Calu3 (cell line): ENCODE measurements around the gene PRLH. TPM values are rescaled to one million over a fixed set of nuclear protein-coding genes. Genes with fewer than 3 reads are reported as not detected.

ENCODE experiments used
- BruUV-seq: library from RNA; stranded (reverse); fragments of 400-500 nt; replicated peaks from 2 replicates; lab custom pipeline; 2021; lab: Mats Ljungman, UMichigan
- CTCF ChIA-PET: fragments of 300-600 bp; sonication (Branson Sonifier 250); formaldehyde crosslinking; loops from one replicate; lab custom pipeline; 2022; ENCODE audit warnings: antibody characterized with exemption; lab: Charles Lee
- DNase-seq: peaks from one replicate; pipeline ENCODE4 v3.0.0; 2022
- H3K27ac Mint-ChIP-seq: one replicate; pipeline ENCODE4 v1.8.0; 2022; ENCODE audit warnings: mixed read lengths; ENCODE audit not compliant: unreplicated experiment
- H3K27me3 Mint-ChIP-seq: one replicate; pipeline ENCODE4 v1.8.0; 2022; ENCODE audit warnings: mixed read lengths; ENCODE audit not compliant: unreplicated experiment
- H3K36me3 Mint-ChIP-seq: one replicate; pipeline ENCODE4 v1.8.0; 2022; ENCODE audit warnings: mild to moderate bottlenecking, moderate library complexity, mixed read lengths; ENCODE audit not compliant: insufficient read depth, unreplicated experiment
- H3K4me1 Mint-ChIP-seq: one replicate; pipeline ENCODE4 v1.8.0; 2022; ENCODE audit warnings: mild to moderate bottlenecking, low read depth, mixed read lengths; ENCODE audit not compliant: unreplicated experiment
- H3K4me3 Mint-ChIP-seq: one replicate; pipeline ENCODE4 v1.8.0; 2022; ENCODE audit warnings: mild to moderate bottlenecking, low read depth, moderate library complexity, mixed read lengths; ENCODE audit not compliant: unreplicated experiment
- H3K9me3 Mint-ChIP-seq: one replicate; pipeline ENCODE4 v1.8.0; 2022; ENCODE audit warnings: low read depth, mixed read lengths; ENCODE audit not compliant: unreplicated experiment
- intact Hi-C: fragments of 100-400 bp; cut with micrococcal nuclease; formaldehyde crosslinking; loops from one replicate; pipeline ENCODE4 v1.10.0; 2022; ENCODE audit not compliant: unreplicated experiment
- total RNA-seq: library from RNA; stranded (reverse); gene quantifications from 2 replicates; pipeline ENCODE4 v1.2.3, GENCODE V29; 2022
- TF ChIP-seq, protein P1 (sequence below): fragments of 200-600 bp; IDR thresholded peaks from one replicate; pipeline ENCODE4 v1.8.0; 2022; ENCODE audit warnings: antibody characterized with exemption; ENCODE audit not compliant: unreplicated experiment

Gene PRLH
- total RNA-seq, 1 experiment from 2014 or later, result not detected

DNA sequence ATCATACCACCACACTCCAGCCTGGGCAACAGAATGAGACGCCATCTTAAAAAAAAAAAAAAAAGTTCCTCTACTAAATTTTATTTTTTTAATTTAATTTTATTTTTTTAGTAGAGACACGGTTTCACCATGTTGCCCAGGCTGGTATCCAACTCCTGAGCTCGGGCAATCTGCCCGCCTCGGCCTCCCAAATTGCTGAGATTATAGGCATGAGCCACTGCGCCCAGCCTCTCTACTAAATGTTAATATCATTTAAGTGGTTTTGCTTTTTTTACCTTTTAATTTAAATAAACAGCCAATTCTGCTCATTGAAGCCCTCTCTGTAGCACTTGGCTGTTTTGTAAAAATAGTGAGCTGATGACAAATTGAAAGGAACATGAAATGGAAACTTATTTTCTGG lies 15.0 kb downstream of the PRLH start:
- TF ChIP-seq, protein P1, sequence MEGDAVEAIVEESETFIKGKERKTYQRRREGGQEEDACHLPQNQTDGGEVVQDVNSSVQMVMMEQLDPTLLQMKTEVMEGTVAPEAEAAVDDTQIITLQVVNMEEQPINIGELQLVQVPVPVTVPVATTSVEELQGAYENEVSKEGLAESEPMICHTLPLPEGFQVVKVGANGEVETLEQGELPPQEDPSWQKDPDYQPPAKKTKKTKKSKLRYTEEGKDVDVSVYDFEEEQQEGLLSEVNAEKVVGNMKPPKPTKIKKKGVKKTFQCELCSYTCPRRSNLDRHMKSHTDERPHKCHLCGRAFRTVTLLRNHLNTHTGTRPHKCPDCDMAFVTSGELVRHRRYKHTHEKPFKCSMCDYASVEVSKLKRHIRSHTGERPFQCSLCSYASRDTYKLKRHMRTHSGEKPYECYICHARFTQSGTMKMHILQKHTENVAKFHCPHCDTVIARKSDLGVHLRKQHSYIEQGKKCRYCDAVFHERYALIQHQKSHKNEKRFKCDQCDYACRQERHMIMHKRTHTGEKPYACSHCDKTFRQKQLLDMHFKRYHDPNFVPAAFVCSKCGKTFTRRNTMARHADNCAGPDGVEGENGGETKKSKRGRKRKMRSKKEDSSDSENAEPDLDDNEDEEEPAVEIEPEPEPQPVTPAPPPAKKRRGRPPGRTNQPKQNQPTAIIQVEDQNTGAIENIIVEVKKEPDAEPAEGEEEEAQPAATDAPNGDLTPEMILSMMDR, result no peak
- intact Hi-C loops, result no loop called here
- Mint-ChIP-seq H3K4me3 (no peak overlapping the region), H3K27me3 (no peaks in the 10 kb centered on the region), H3K9me3 (no peaks in the 10 kb centered on the region), H3K27ac (no peak overlapping the region), H3K36me3 (peaks cover 12% of the 10 kb centered on the region), H3K4me1 (peaks cover 4% of the 10 kb centered on the region)
- no peak for DNase-seq
- BruUV-seq, result no TSS peak
- CTCF ChIA-PET, result interaction anchor here (0.9 kb wide), 1 partner anchor 193 kb away, joined by 3 read pairs; no protein-coding TSS in a partner anchor

DNA sequence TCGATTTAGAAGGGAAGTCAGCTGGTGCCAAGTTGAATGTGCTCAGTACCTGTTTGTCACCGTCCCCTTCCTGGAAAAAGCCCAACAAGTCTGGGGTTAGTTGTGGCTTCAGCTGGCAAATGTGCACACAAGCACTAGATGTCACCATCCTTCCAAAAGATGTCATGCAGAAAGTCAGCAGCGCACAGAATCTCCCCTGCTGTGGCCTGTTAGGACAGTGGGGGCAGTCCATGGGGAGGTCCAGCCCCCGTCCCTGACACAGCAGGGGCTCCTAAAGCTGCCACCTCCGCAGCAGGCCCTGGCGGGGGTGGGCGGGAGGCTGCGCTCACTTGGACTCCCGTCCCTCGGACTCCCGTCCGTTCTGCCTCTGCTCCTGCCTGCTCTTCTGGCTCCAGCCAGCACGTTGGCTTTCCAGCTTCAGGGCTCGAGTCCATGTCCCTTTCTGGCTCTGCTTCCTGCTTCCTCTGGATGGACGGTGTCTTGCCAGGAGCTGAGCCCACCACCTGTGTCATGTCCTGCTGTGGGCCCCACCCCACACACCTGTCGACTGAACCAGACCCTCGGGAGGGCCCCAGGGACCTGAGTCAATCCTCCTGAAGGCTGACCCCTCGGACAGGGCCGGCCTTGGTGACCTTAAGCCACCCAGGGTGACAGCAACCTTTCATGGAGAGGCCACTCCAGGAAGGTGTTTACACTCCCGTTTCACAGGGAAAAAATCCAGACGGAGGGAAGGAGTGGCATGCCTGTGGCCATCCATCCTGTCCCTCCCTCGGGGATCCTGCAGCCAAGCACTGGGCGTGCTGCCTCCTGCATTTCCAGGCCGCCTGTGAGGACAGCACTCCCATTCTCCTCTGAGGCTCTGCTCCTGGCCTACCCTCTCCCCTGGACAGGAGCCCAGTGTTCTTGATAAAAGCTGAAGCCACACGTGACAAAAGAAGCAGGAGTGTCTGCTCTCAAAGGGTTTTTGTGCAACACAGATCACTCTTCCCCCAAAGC lies 15.7 kb downstream of the PRLH start:
- no TSS peak for BruUV-seq
- DNase-seq, result no peak
- H3K27me3 Mint-ChIP-seq, result no peaks in the 10 kb centered on the region
- H3K4me1 Mint-ChIP-seq, result peaks cover 4% of the 10 kb centered on the region
- no peaks in the 10 kb centered on the region for H3K9me3 Mint-ChIP-seq
- peaks cover 5% of the 10 kb centered on the region for H3K36me3 Mint-ChIP-seq
- intact Hi-C loops, result no loop called here
- CTCF ChIA-PET, result interaction anchor here (0.9 kb wide), 1 partner anchor 193 kb away, joined by 3 read pairs; no protein-coding TSS in a partner anchor
- TF ChIP-seq, protein P1, result no peak
- H3K4me3 Mint-ChIP-seq, result no peak overlapping the region
- H3K27ac Mint-ChIP-seq, result no peak overlapping the region

DNA sequence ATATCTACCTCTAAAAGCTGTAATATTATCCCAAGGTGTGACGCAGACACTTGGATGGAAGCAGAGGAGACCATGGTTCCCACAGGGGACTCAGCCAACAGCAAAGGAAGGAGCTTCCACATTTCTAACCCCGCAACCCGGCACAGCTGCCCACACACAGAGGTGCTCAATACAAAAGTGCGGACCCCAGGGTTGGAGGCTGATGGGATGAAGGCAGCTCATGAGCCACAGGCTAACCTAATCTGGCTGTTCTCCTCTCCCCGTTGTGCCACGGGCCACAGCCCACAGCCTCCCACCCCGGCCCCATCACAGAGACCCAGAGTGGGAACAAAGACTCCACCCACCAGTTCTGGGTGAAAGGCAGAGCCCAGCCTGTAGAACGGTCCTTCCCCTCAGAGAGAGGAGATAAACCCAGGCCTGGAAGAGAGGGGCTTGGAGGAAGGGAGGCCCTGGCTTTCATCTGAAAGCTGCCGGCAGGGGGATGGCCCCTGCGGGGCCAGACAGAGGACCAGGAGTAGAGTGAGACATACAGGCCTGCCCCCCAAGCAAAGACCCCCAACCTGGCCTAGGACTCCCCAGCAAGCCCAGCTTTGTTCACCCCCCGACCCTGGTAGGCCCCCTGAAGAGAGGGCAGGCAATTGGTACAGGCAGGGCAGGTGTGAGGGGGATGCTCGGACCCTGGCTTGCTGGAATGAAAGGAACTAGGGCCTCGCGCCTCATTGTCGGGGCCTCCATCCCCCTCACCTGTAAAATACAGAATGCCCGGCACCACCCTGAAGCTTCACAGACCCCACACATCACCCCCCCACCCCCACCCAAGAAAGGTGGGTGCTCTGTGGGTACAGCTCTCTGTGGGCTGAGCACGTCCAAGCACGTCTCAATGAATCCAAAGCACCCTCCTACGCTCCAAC lies 17.3 kb downstream of the PRLH start:
- BruUV-seq, result no TSS peak
- intact Hi-C loops, result no loop called here
- no peak overlapping the region for H3K27ac Mint-ChIP-seq
- CTCF ChIA-PET, result interaction anchor here (0.8 kb wide), 1 partner anchor 19 kb away, joined by 4 read pairs; no protein-coding TSS in a partner anchor
- H3K4me1 Mint-ChIP-seq, result peaks cover 11% of the 10 kb centered on the region
- TF ChIP-seq, protein P1, result no peak
- no peaks in the 10 kb centered on the region for H3K27me3 Mint-ChIP-seq
- H3K4me3 Mint-ChIP-seq, result no peak overlapping the region
- DNase-seq, result no peak
- H3K36me3 Mint-ChIP-seq, result no peaks in the 10 kb centered on the region
- H3K9me3 Mint-ChIP-seq, result no peaks in the 10 kb centered on the region

DNA sequence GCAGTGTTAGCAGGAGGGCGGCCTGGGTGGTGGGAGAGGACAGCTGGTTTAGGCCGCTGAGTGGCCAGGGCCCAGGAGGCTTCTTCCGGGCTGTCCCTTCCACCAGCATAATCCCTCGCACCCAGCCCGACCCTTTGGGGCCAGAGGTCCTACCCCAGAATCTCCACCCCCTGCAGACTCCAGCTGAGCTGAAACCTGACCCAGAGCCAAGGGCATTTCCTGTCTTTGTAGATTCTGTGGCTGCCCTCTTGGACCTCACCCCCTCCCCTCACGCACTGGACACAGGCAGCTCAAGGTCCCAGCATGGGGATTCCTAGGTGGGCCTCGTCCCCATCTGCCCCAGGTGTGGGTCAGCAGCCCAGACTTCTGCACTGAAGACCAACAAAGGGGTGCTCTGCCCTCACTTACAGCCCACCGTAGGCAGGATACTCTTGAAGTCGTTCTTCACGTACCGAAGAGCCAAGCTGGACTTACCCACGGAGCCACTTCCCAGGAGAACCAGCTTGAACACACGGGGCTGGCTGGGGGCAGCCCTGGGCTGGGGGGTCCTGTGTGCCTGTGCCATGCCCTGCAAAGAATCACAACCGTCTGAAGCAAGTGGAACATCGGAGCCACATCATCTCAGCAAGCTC lies 19.3 kb downstream of the PRLH start:
- intact Hi-C loops, result no loop called here
- Mint-ChIP-seq H3K27ac (no peak overlapping the region), H3K27me3 (no peaks in the 10 kb centered on the region), H3K36me3 (peaks cover 14% of the 10 kb centered on the region), H3K9me3 (no peaks in the 10 kb centered on the region), H3K4me1 (peaks cover 11% of the 10 kb centered on the region), H3K4me3 (no peak overlapping the region)
- no TSS peak for BruUV-seq
- TF ChIP-seq, protein P1, result no peak
- DNase-seq, result no peak
- CTCF ChIA-PET, result no interaction called here
